ENCODE data around the gene SPAG7. TPM values are rescaled to one million over a fixed set of nuclear protein-coding genes. Genes with fewer than 3 reads are reported as not detected.

SPAG7 gene
- polyA plus RNA-seq, 1 experiment: 85.8 TPM

GRCh38 chr17:4913994-4914393 lies 53.6 kb downstream of the SPAG7 start:
- no peak for DNase-seq (ENCODE audit: low read depth)
- Histone ChIP-seq H3K27me3 (ENCODE audit: control insufficient read depth, insufficient read depth, low read length) (no peaks in the 10 kb centered on the region), H3K4me3 (ENCODE audit: low read depth, low read length) (no peak overlapping the region), H3K36me3 (ENCODE audit: control insufficient read depth, insufficient read depth, low read length) (no peaks in the 10 kb centered on the region)
- ChIA-PET POLR2A (interaction anchor here (0.5 kb wide), 1 partner anchor 27 kb away, joined by 7 read pairs; no protein-coding TSS in a partner anchor), CTCF (interaction anchor here (0.6 to 1.6 kb wide), 5 partner anchors 10 to 201 kb away, joined by 3 to 6 read pairs (median 4); partner anchors contain the start of genes CHRNE, RNF167 and SLC25A11)
- TF ChIP-seq CTCF (IDR thresholded peaks at IDR 0.05; ENCODE audit: insufficient read depth, low read depth, low read length): no peak

Small RNAs within 50 kb of the gene (small RNA-seq; reads per million reads assigned to genes)
- gene MIR6864 (ENCODE audit: insufficient read length, low read depth, low replicate concordance) (0.63 reads per million), gene MIR6865 (ENCODE audit: insufficient read length, low read depth, low replicate concordance) (not detected)

Other genes with a start within 250 kb of the SPAG7 start
- 27.5 and 31.2 TPM in 2 replicates for gene MED11, start 236.4 kb downstream of the SPAG7 start, polyA plus RNA-seq (2011; rRNA removed)
- gene ZMYND15, start 228.0 kb downstream of the SPAG7 start, polyA plus RNA-seq (2011; rRNA removed): 0.13 TPM in 1 of 2 replicates, not detected in the other
- 2.2 and 3.3 TPM in 2 replicates for gene CXCL16, start 227.9 kb downstream of the SPAG7 start, polyA plus RNA-seq (2011; rRNA removed)
- not detected in 2 replicates for gene TM4SF5, start 195.9 kb downstream of the SPAG7 start, polyA plus RNA-seq (2011; rRNA removed)
- 0.27 and 0.92 TPM in 2 replicates for gene VMO1, start 181.5 kb downstream of the SPAG7 start, polyA plus RNA-seq (2011; rRNA removed)
- gene GLTPD2, start 178.9 kb downstream of the SPAG7 start, polyA plus RNA-seq (2011; rRNA removed): not detected in 2 replicates
- 222 and 289 TPM in 2 replicates for gene PSMB6, start 171.7 kb downstream of the SPAG7 start, polyA plus RNA-seq (2011; rRNA removed)
- gene PLD2, start 160.7 kb downstream of the SPAG7 start, polyA plus RNA-seq (2011; rRNA removed): 24.0 and 34.1 TPM in 2 replicates
- 32.6 and 69.1 TPM in 2 replicates for gene MINK1, start 134.5 kb downstream of the SPAG7 start, polyA plus RNA-seq (2011; rRNA removed)
- 3.3 and 4.5 TPM in 2 replicates for gene C17orf107, start 68.3 kb downstream of the SPAG7 start, polyA plus RNA-seq (2011; rRNA removed)
- gene CHRNE, start 64.7 kb downstream of the SPAG7 start, polyA plus RNA-seq (2011; rRNA removed): 0.18 and 0.36 TPM in 2 replicates
- gene GP1BA, start 35.5 kb downstream of the SPAG7 start, polyA plus RNA-seq (2011; rRNA removed): not detected in 2 replicates
- 38.5 and 70.7 TPM in 2 replicates for gene SLC25A11, start 27.8 kb downstream of the SPAG7 start, polyA plus RNA-seq (2011; rRNA removed)
- 69.9 and 73.5 TPM in 2 replicates for gene RNF167, start 27.5 kb downstream of the SPAG7 start, polyA plus RNA-seq (2011; rRNA removed)
- 1,656 and 1,791 TPM in 2 replicates for gene PFN1, start 19.3 kb downstream of the SPAG7 start, polyA plus RNA-seq (2011; rRNA removed)
- 3.8 and 5.9 TPM in 2 replicates for gene ENO3, start 16.7 kb downstream of the SPAG7 start, polyA plus RNA-seq (2011; rRNA removed)
- gene CAMTA2, start 19.9 kb upstream of the SPAG7 start, polyA plus RNA-seq (2011; rRNA removed): 40.6 and 65.6 TPM in 2 replicates
- gene INCA1, start 29.7 kb upstream of the SPAG7 start, polyA plus RNA-seq (2011; rRNA removed): 0.55 and 1.3 TPM in 2 replicates
- 72.8 and 81.6 TPM in 2 replicates for gene KIF1C, start 30.1 kb upstream of the SPAG7 start, polyA plus RNA-seq (2011; rRNA removed)
- 0.13 and 0.23 TPM in 2 replicates for gene SLC52A1, start 67.6 kb upstream of the SPAG7 start, polyA plus RNA-seq (2011; rRNA removed)
- gene ZFP3, start 110.7 kb upstream of the SPAG7 start, polyA plus RNA-seq (2011; rRNA removed): 2.0 and 3.7 TPM in 2 replicates
- 3.1 and 4.4 TPM in 2 replicates for gene ZNF232, start 144.1 kb upstream of the SPAG7 start, polyA plus RNA-seq (2011; rRNA removed)
- gene USP6, start 148.2 kb upstream of the SPAG7 start, polyA plus RNA-seq (2011; rRNA removed): 0.01 TPM in 1 of 2 replicates, not detected in the other
- 3.1 and 4.1 TPM in 2 replicates for gene ZNF594, start 224.1 kb upstream of the SPAG7 start, polyA plus RNA-seq (2011; rRNA removed)

All from BJ (cell line).